Stimulated activated CD4-positive, alpha-beta T cell treated with anti-CD3 and anti-CD28 coated beads, TNF-alpha, amount 100 ng/mL, for 48 hours (primary cell): ENCODE measurements around the gene SLC2A4.

Source experiments
- DNase-seq, 3 donors: peaks; one replicate each; pipeline ENCODE4 v3.0.0-alpha.2; 2020; ENCODE audit warnings: low read depth in 3 of 3

SLC2A4 gene

GRCh38 chr17:7266784-7267183 is 14.7 kb upstream of the SLC2A4 start:
- no peak for DNase-seq

GRCh38 chr17:7279448-7279847 is 2.1 kb upstream of the SLC2A4 start:
- DNase-seq = no peak

GRCh38 chr17:7280519-7281073 is 922 bp upstream of the SLC2A4 start:
- peak; percentile 75 to 80 (median 78) for DNase-seq

- no peak for DNase-seq
These were observed 634 bp downstream of the SLC2A4 start for GRCh38 chr17:7281953-7282751.

GRCh38 chr17:7282752-7283321 is 1.3 kb downstream of the SLC2A4 start:
- DNase-seq = no peak

GRCh38 chr17:7283471-7284216 is 2.1 kb downstream of the SLC2A4 start:
- DNase-seq = no peak

GRCh38 chr17:7284911-7285310 is 3.4 kb downstream of the SLC2A4 start:
- DNase-seq = no peak

GRCh38 chr17:7285679-7286078 is 4.2 kb downstream of the SLC2A4 start:
- DNase-seq = no peak

- no peak for DNase-seq
These were observed 7.9 kb downstream of the SLC2A4 start for GRCh38 chr17:7289256-7290032.

- DNase-seq = no peak
These were observed 8.6 kb downstream of the SLC2A4 start for GRCh38 chr17:7290166-7290565.

GRCh38 chr17:7290685-7291084 is 9.2 kb downstream of the SLC2A4 start:
- no peak for DNase-seq

GRCh38 chr17:7292194-7292593 is 10.7 kb downstream of the SLC2A4 start:
- no peak for DNase-seq

- DNase-seq = no peak
These were observed 11.2 kb downstream of the SLC2A4 start for GRCh38 chr17:7292729-7293128.

GRCh38 chr17:7293159-7293558 is 11.6 kb downstream of the SLC2A4 start:
- DNase-seq = no peak

GRCh38 chr17:7293816-7294613 is 12.5 kb downstream of the SLC2A4 start:
- no peak for DNase-seq

GRCh38 chr17:7294614-7295153 is 13.2 kb downstream of the SLC2A4 start, which contains the start of gene YBX2:
Gene YBX2 (minus strand): TSS chr17:7294639. CDS start chr17:7294500, 139 bp downstream.
- peak; percentile 54 to 76 (median 74) for DNase-seq

- DNase-seq = no peak
These were observed 14.0 kb downstream of the SLC2A4 start for GRCh38 chr17:7295230-7296180.

GRCh38 chr17:7296189-7296861 is 14.8 kb downstream of the SLC2A4 start:
- DNase-seq = peak in 1 of 3 donors; percentile 63

- no peak for DNase-seq
These were observed 22.7 kb downstream of the SLC2A4 start for GRCh38 chr17:7304179-7304578.
